ENCODE measurements around the gene ZDHHC19. TPM values are rescaled to one million over a fixed set of nuclear protein-coding genes. Genes with fewer than 3 reads are reported as not detected.

Gene ZDHHC19
- total RNA-seq, 1 donor from 2014 or later, result 1.0 TPM

DNA sequence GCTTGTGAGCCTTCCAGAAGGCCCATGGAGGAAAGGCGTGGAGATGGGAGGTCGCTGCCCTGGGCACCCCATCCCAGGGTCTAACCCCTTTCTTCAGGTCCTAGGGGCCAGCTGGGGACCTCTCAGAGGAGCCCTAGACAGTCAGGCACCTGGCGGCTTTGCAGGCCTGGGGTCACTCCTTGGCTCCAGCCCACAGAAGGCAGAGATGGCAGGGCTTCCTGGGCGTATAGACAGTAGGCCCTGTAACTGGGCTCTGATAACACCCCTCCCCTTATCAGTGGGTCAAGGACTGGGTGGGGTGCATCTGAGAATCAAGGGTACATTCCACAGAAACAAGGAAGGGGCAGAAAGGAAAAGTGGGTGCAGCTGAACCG lies 16.7 kb downstream of the ZDHHC19 start:
- no peak overlapping the region for H3K4me3 ChIP-seq
- no peaks in the 10 kb centered on the region for H3K27me3 ChIP-seq (ENCODE audit: low read depth)
- H3K27ac ChIP-seq, result peak overlapping the region; percentile 83
- peaks cover 27% of the 10 kb centered on the region for H3K4me1 ChIP-seq
- TF ChIP-seq, protein P1, sequence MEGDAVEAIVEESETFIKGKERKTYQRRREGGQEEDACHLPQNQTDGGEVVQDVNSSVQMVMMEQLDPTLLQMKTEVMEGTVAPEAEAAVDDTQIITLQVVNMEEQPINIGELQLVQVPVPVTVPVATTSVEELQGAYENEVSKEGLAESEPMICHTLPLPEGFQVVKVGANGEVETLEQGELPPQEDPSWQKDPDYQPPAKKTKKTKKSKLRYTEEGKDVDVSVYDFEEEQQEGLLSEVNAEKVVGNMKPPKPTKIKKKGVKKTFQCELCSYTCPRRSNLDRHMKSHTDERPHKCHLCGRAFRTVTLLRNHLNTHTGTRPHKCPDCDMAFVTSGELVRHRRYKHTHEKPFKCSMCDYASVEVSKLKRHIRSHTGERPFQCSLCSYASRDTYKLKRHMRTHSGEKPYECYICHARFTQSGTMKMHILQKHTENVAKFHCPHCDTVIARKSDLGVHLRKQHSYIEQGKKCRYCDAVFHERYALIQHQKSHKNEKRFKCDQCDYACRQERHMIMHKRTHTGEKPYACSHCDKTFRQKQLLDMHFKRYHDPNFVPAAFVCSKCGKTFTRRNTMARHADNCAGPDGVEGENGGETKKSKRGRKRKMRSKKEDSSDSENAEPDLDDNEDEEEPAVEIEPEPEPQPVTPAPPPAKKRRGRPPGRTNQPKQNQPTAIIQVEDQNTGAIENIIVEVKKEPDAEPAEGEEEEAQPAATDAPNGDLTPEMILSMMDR (IDR thresholded peaks at IDR 0.05), result no peak
- intact Hi-C loops (cut with DNase I), result no loop called here
- DNase-seq (no peak), ATAC-seq (no peak)
- H3K36me3 ChIP-seq, result no peaks in the 10 kb centered on the region
- H3K9me3 ChIP-seq, result no peaks in the 10 kb centered on the region

- intact Hi-C loops (cut with DNase I), result no loop called here
- H3K27ac ChIP-seq, result peak overlapping the region; percentile 83
- no peaks in the 10 kb centered on the region for H3K36me3 ChIP-seq
- TF ChIP-seq, protein P1 (IDR thresholded peaks at IDR 0.05), result no peak
- no peaks in the 10 kb centered on the region for H3K27me3 ChIP-seq (ENCODE audit: low read depth)
- H3K4me3 ChIP-seq, result no peak overlapping the region
- ATAC-seq, result peak; percentile 68
- peaks cover 27% of the 10 kb centered on the region for H3K4me1 ChIP-seq
- DNase-seq, result peak; percentile 82
- H3K9me3 ChIP-seq, result no peaks in the 10 kb centered on the region
Observed at GRCh38 chr3:196193736-196194541, 17.3 kb downstream of the ZDHHC19 start.

- H3K27ac ChIP-seq, result peak overlapping the region; percentile 83
- no peaks in the 10 kb centered on the region for H3K36me3 ChIP-seq
- no peak overlapping the region for H3K4me3 ChIP-seq
- intact Hi-C loops (cut with DNase I), result no loop called here
- TF ChIP-seq, protein P1 (IDR thresholded peaks at IDR 0.05), result no peak
- H3K9me3 ChIP-seq, result no peaks in the 10 kb centered on the region
- DNase-seq (no peak), ATAC-seq (peak; percentile 1 to 15)
- H3K4me1 ChIP-seq, result peaks cover 27% of the 10 kb centered on the region
- H3K27me3 ChIP-seq (ENCODE audit: low read depth), result no peaks in the 10 kb centered on the region
Observed at GRCh38 chr3:196193133-196193735, 18.0 kb downstream of the ZDHHC19 start.

GRCh38 chr3:196192524-196193051 lies 18.6 kb downstream of the ZDHHC19 start:
- TF ChIP-seq, protein P1 (IDR thresholded peaks at IDR 0.05), result no peak
- no peaks in the 10 kb centered on the region for H3K9me3 ChIP-seq
- no peaks in the 10 kb centered on the region for H3K27me3 ChIP-seq (ENCODE audit: low read depth)
- DNase-seq, result no peak
- intact Hi-C loops (cut with DNase I), result no loop called here
- no peaks in the 10 kb centered on the region for H3K36me3 ChIP-seq
- peak; percentile 16 to 31 for ATAC-seq
- H3K4me1 ChIP-seq, result peaks cover 27% of the 10 kb centered on the region
- H3K27ac ChIP-seq, result peak overlapping the region; percentile 83
- no peak overlapping the region for H3K4me3 ChIP-seq

GRCh38 chr3:196192036-196192523 lies 19.1 kb downstream of the ZDHHC19 start:
- H3K27me3 ChIP-seq (ENCODE audit: low read depth), result no peaks in the 10 kb centered on the region
- TF ChIP-seq, protein P1 (IDR thresholded peaks at IDR 0.05), result no peak
- peaks cover 27% of the 10 kb centered on the region for H3K4me1 ChIP-seq
- H3K9me3 ChIP-seq, result no peaks in the 10 kb centered on the region
- H3K27ac ChIP-seq, result peak overlapping the region; percentile 83
- H3K36me3 ChIP-seq, result no peaks in the 10 kb centered on the region
- intact Hi-C loops (cut with DNase I), result no loop called here
- H3K4me3 ChIP-seq, result no peak overlapping the region
- peak; percentile 34 to 58 for ATAC-seq
- peak; percentile 68 for DNase-seq

Data from lower lobe of right lung (tissue), 2 donors.